Brain microvascular endothelial cell (primary cell): Measurements from ENCODE around the gene CARF.

ENCODE experiments used
- DNase-seq: peaks from one replicate; pipeline ENCODE4 v3.0.0-alpha.2; 2020
- H3K27ac ChIP-seq: fragments of 250-450 bp; sonication (Bioruptor Pico); 2 replicates; pipeline ENCODE4 v1.5.1; 2020; ENCODE audit warnings: mild to moderate bottlenecking, moderate library complexity
- H3K27me3 ChIP-seq: fragments of 250-450 bp; sonication (Bioruptor Pico); replicated peaks from 2 replicates; pipeline ENCODE4 v1.5.1; 2020; ENCODE audit warnings: mild to moderate bottlenecking
- H3K36me3 ChIP-seq: fragments of 250-450 bp; sonication (Bioruptor Pico); replicated peaks from 2 replicates; pipeline ENCODE4 v1.5.1; 2020; ENCODE audit warnings: mild to moderate bottlenecking
- H3K4me3 ChIP-seq: 2 replicates; pipeline ENCODE4 v1.5.1; 2011; ENCODE audit warnings: low read depth, mild to moderate bottlenecking, control low read depth, low read length, moderate library complexity
- CTCF ChIP-seq: IDR thresholded peaks from 2 replicates; pipeline ENCODE4 v1.5.1; 2011; ENCODE audit warnings: low read depth, mild to moderate bottlenecking, moderate library complexity, low read length, control low read depth, inconsistent platforms; ENCODE audit errors: missing control alignments
- in situ Hi-C: cut with HindIII; loops from 2 replicates; pipeline ENCODE4 v1.10.0; 2017; ENCODE audit warnings: low sequenced_read_pairs, low pct_ligation_motif_present

Gene CARF

DNA sequence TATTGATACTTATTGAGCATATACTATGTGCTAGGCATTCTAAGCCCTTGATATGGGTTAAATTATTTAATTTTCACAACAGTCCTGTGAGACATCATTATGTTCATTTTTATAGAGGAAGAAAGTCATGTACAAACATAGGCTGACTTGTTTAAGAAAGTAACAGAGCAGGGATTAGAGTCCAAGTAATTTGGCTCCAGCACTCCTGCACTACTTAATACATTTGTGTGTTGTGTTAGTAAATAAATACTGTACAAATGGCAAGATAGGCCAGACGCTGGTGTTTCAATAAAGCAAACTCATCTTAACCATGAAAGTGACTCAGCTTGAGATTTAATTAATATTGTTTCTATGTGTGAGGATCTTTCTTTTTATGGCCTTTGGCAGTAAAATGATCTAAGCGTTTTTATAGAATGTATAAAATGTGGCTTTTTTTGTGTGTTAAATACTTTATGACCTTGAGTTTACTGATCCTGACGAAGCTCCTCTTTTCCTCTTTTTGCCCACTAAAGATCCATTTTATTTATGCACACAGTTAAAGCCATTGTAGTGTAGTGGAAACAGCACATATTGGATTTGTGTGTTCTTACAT lies 123.9 kb downstream of the CARF start:
- DNase-seq = no peak
- H3K27me3 ChIP-seq = no peaks in the 10 kb centered on the region
- no peak overlapping the region for H3K27ac ChIP-seq
- H3K36me3 ChIP-seq = no peaks in the 10 kb centered on the region
- in situ Hi-C loops = no loop called here
- H3K4me3 ChIP-seq = no peak overlapping the region
- no peak for TF ChIP-seq CTCF
